HEK293T (cell line): Measurements from ENCODE around the gene PLA2R1.

Experiments used
- BHLHE40 ChIP-seq: fragments of 450-650 bp; IDR thresholded peaks from 2 replicates; pipeline ENCODE4 v1.6.1; 2016; ENCODE audit warnings: mild to moderate bottlenecking, moderate library complexity, borderline replicate concordance
- CTBP1 ChIP-seq: fragments of 450-650 bp; IDR thresholded peaks from 2 replicates; pipeline ENCODE4 v1.6.1; 2016; ENCODE audit warnings: borderline replicate concordance
- FOXA1 ChIP-seq: fragments of 450-650 bp; IDR thresholded peaks from 2 replicates; pipeline ENCODE4 v1.6.1; 2016; ENCODE audit warnings: mild to moderate bottlenecking
- FOXM1 ChIP-seq: fragments of 450-650 bp; IDR thresholded peaks from 2 replicates; pipeline ENCODE4 v1.6.1; 2017; ENCODE audit warnings: mild to moderate bottlenecking, borderline replicate concordance
- HDGF ChIP-seq: fragments of 450-650 bp; IDR thresholded peaks from 2 replicates; pipeline ENCODE4 v1.6.1; 2017; ENCODE audit warnings: antibody characterized with exemption, borderline replicate concordance
- L3MBTL2 ChIP-seq: fragments of 450-650 bp; conservative IDR thresholded peaks from 2 replicates; pipeline ENCODE4 v1.6.1; 2016; ENCODE audit warnings: mild to moderate bottlenecking
- LEF1 ChIP-seq: fragments of 450-650 bp; IDR thresholded peaks from 2 replicates; pipeline ENCODE4 v1.6.1; 2017; ENCODE audit warnings: mild to moderate bottlenecking, borderline replicate concordance
- NFRKB ChIP-seq: fragments of 450-650 bp; IDR thresholded peaks from 2 replicates; pipeline ENCODE4 v1.6.1; 2016; ENCODE audit warnings: mild to moderate bottlenecking, moderate library complexity
- SP1 ChIP-seq: fragments of 450-650 bp; IDR thresholded peaks from 2 replicates; pipeline ENCODE4 v1.6.1; 2017
- TF ChIP-seq, protein P1 (sequence below): fragments of 450-650 bp; IDR thresholded peaks from 2 replicates; pipeline ENCODE4 v1.6.1; 2016

DNA sequence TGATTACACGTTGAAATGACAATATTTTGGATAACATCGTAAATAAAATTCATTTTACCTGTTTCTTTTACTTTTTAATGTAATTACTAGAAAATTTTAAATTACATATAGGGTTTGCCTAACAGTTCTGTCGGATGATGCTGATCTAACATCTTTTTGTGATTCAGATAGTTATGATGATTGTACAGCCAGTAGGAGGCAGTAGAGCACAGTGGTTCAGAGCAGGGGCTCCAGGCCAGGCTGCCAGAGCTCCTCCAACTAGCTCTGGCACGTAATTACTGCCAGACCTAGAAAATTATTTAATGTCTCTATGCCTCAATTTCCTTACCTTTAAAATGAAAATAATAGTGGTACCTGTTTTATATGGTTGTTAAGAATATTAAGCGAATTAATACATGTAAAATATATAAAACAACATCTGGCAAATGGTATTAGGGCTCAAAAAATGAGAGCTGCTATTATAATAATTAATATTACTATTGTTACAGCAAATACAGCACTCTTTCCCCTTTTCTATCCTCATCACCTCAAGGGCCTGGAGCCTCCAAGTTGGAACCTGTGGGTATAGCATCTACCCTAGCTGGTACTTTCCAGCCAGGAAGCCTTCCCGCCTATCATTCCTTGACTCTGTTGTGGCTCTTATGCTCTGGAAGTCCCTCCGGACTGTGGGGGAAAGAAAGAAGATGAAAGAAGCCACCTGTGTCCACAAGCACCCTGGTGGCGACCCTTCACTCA lies 47.7 kb upstream of the PLA2R1 start:
- no peak for TF ChIP-seq FOXM1
- no peak for TF ChIP-seq FOXA1
- no peak for TF ChIP-seq L3MBTL2
- no peak for TF ChIP-seq HDGF
- TF ChIP-seq BHLHE40 = no peak
- TF ChIP-seq NFRKB = no peak
- no peak for TF ChIP-seq LEF1
- no peak for TF ChIP-seq CTBP1
- no peak for TF ChIP-seq SP1
- TF ChIP-seq, protein P1, sequence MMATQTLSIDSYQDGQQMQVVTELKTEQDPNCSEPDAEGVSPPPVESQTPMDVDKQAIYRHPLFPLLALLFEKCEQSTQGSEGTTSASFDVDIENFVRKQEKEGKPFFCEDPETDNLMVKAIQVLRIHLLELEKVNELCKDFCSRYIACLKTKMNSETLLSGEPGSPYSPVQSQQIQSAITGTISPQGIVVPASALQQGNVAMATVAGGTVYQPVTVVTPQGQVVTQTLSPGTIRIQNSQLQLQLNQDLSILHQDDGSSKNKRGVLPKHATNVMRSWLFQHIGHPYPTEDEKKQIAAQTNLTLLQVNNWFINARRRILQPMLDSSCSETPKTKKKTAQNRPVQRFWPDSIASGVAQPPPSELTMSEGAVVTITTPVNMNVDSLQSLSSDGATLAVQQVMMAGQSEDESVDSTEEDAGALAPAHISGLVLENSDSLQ = no peak
